ENCODE results near the gene DCP2. TPM values are rescaled to one million over a fixed set of nuclear protein-coding genes. Genes with fewer than 3 reads are reported as not detected.

DCP2 gene
- total RNA-seq, 1 donor from 2014 or later, result 39.7 TPM

GRCh38 chr5:112948458-112948857, 28.1 kb upstream of the DCP2 start:
- H3K27ac Mint-ChIP-seq (ENCODE audit: unreplicated experiment), result no peak overlapping the region
- TF ChIP-seq CTCF (IDR thresholded peaks at IDR 0.05), result no peak
- no peaks in the 10 kb centered on the region for H3K36me3 Mint-ChIP-seq (ENCODE audit: unreplicated experiment)
- no peak for DNase-seq (ENCODE audit: extremely low spot score, unreplicated experiment)
- no peaks in the 10 kb centered on the region for H3K9me3 Mint-ChIP-seq (ENCODE audit: unreplicated experiment)
- H3K4me3 Mint-ChIP-seq (ENCODE audit: unreplicated experiment), result no peak overlapping the region
- H3K27me3 Mint-ChIP-seq (ENCODE audit: unreplicated experiment), result peaks cover 35% of the 10 kb centered on the region
- H3K4me1 Mint-ChIP-seq (ENCODE audit: unreplicated experiment), result no peaks in the 10 kb centered on the region

GRCh38 chr5:112951124-112951702, 25.4 kb upstream of the DCP2 start:
- H3K27ac Mint-ChIP-seq (ENCODE audit: unreplicated experiment), result no peak overlapping the region
- no peak for TF ChIP-seq CTCF (IDR thresholded peaks at IDR 0.05)
- H3K9me3 Mint-ChIP-seq (ENCODE audit: unreplicated experiment), result no peaks in the 10 kb centered on the region
- H3K4me3 Mint-ChIP-seq (ENCODE audit: unreplicated experiment), result no peak overlapping the region
- peaks cover 25% of the 10 kb centered on the region for H3K27me3 Mint-ChIP-seq (ENCODE audit: unreplicated experiment)
- no peaks in the 10 kb centered on the region for H3K4me1 Mint-ChIP-seq (ENCODE audit: unreplicated experiment)
- no peaks in the 10 kb centered on the region for H3K36me3 Mint-ChIP-seq (ENCODE audit: unreplicated experiment)
- no peak for DNase-seq (ENCODE audit: extremely low spot score, unreplicated experiment)

GRCh38 chr5:112956606-112957005, 20.0 kb upstream of the DCP2 start:
- no peak for TF ChIP-seq CTCF (IDR thresholded peaks at IDR 0.05)
- Mint-ChIP-seq H3K4me3 (ENCODE audit: unreplicated experiment) (no peak overlapping the region), H3K27me3 (ENCODE audit: unreplicated experiment) (peaks cover 8% of the 10 kb centered on the region), H3K9me3 (ENCODE audit: unreplicated experiment) (no peaks in the 10 kb centered on the region), H3K27ac (ENCODE audit: unreplicated experiment) (no peak overlapping the region), H3K36me3 (ENCODE audit: unreplicated experiment) (no peaks in the 10 kb centered on the region), H3K4me1 (ENCODE audit: unreplicated experiment) (peaks cover 33% of the 10 kb centered on the region)
- no peak for DNase-seq (ENCODE audit: extremely low spot score, unreplicated experiment)

- no peak for TF ChIP-seq CTCF (IDR thresholded peaks at IDR 0.05)
Observed at GRCh38 chr5:112957036-112957808, 19.4 kb upstream of the DCP2 start.

More at GRCh38 chr5:112957036-112957808, 19.4 kb upstream of the DCP2 start:
- H3K27ac Mint-ChIP-seq (ENCODE audit: unreplicated experiment), result no peak overlapping the region
- no peaks in the 10 kb centered on the region for H3K9me3 Mint-ChIP-seq (ENCODE audit: unreplicated experiment)
- peaks cover 8% of the 10 kb centered on the region for H3K27me3 Mint-ChIP-seq (ENCODE audit: unreplicated experiment)
- no peak for DNase-seq (ENCODE audit: extremely low spot score, unreplicated experiment)
- H3K36me3 Mint-ChIP-seq (ENCODE audit: unreplicated experiment), result no peaks in the 10 kb centered on the region
- no peak overlapping the region for H3K4me3 Mint-ChIP-seq (ENCODE audit: unreplicated experiment)
- H3K4me1 Mint-ChIP-seq (ENCODE audit: unreplicated experiment), result peaks cover 33% of the 10 kb centered on the region

All from osteocyte (in vitro differentiated cells).